ENCODE measurements around the gene SH2D6. TPM values are rescaled to one million over a fixed set of nuclear protein-coding genes. Genes with fewer than 3 reads are reported as not detected.

The SH2D6 gene
- total RNA-seq (1 to 10 TPM; 1.5 to 1.6 TPM), polyA plus RNA-seq (not detected)

- peak within 1 kb of the TSS; percentile 92 to 100 (median 96) for H3K27ac Mint-ChIP-seq
- Histone ChIP-seq H3K27ac (ENCODE audit: low read depth, low read length) (peak within 1 kb of the TSS; percentile 91), H3K9me3 (ENCODE audit: control insufficient read depth in 1 of 2, low read length in 2 of 2) (no peaks in the 10 kb centered on the region), H3K4me1 (ENCODE audit: insufficient read depth, low read length) (peaks cover 34% of the 10 kb centered on the region), H3K4me3 (ENCODE audit: low read length in 2 of 2) (peak within 1 kb of the TSS; percentile 73 to 97), H3K36me3 (ENCODE audit: insufficient read depth, low read length) (no peaks in the 10 kb centered on the region), H3K27me3 (ENCODE audit: insufficient read depth, low read length) (no peaks in the 10 kb centered on the region)
- no peaks in the 10 kb centered on the region for H3K9me3 Mint-ChIP-seq
- intact Hi-C loops (cut with micrococcal nuclease), result loop anchor here (1.0 to 2.0 kb wide), 7 partner anchors 10 to 219 kb away; partner anchors contain the start of genes ELMOD3, GGCX, MAT2A and RETSAT
- peak; percentile 77 to 87 (median 82) for DNase-seq
- H3K4me1 Mint-ChIP-seq, result peaks cover 12 to 29% (median 20%) of the 10 kb centered on the region in 4 donors
- H3K36me3 Mint-ChIP-seq, result peaks cover 0 to 1% of the 10 kb centered on the region in 2 donors
- peak within 1 kb of the TSS; percentile 93 to 99 (median 96) for H3K4me3 Mint-ChIP-seq
- POLR2A ChIA-PET (ENCODE audit: partially characterized antibody), result interaction anchor here (0.7 to 5.1 kb wide), 20 partner anchors 9 to 1023 kb away, joined by 3 to 99 read pairs (median 6); partner anchors contain the start of genes C2orf68, CAPG, ELMOD3 and GGCX
- no peaks in the 10 kb centered on the region for H3K27me3 Mint-ChIP-seq
- CTCF ChIA-PET (ENCODE audit: partially characterized antibody), result interaction anchor here (1.9 to 8.1 kb wide), 7 partner anchors 11 to 219 kb away, joined by 8 to 378 read pairs (median 30); partner anchors contain the start of genes MAT2A, TGOLN2 and VAMP8
Measured at GRCh38 chr2:85418132-85419008, at the start of gene SH2D6. Gene SH2D6, plus strand, starts transcription at chr2:85418714. Its CDS starts 10,752 bp downstream, at chr2:85429466.

GRCh38 chr2:85368921-85369320 lies 49.6 kb upstream of the SH2D6 start:
- Mint-ChIP-seq H3K4me1 (no peaks in the 10 kb centered on the region), H3K4me3 (no peak overlapping the region), H3K36me3 (peaks cover 13 to 31% of the 10 kb centered on the region in 2 donors), H3K27ac (no peak overlapping the region), H3K27me3 (no peaks in the 10 kb centered on the region), H3K9me3 (peaks cover 0 to under 1% (median 0%) of the 10 kb centered on the region in 8 donors)
- ChIA-PET POLR2A (ENCODE audit: partially characterized antibody) (interaction anchor here (0.6 kb wide), 1 partner anchor 42 kb away, joined by 3 read pairs; no protein-coding TSS in a partner anchor), CTCF (ENCODE audit: partially characterized antibody) (no interaction called here)
- Histone ChIP-seq H3K4me3 (ENCODE audit: low read length in 2 of 2) (no peak overlapping the region), H3K27ac (ENCODE audit: low read depth, low read length) (no peak overlapping the region), H3K27me3 (ENCODE audit: insufficient read depth, low read length) (no peaks in the 10 kb centered on the region), H3K9me3 (ENCODE audit: control insufficient read depth in 1 of 2, low read length in 2 of 2) (no peaks in the 10 kb centered on the region), H3K4me1 (ENCODE audit: insufficient read depth, low read length) (no peaks in the 10 kb centered on the region), H3K36me3 (ENCODE audit: insufficient read depth, low read length) (peaks cover 11% of the 10 kb centered on the region)
- DNase-seq, result no peak
- intact Hi-C loops (cut with micrococcal nuclease), result no loop called here

GRCh38 chr2:85369500-85369899 lies 49.0 kb upstream of the SH2D6 start:
- Histone ChIP-seq H3K36me3 (ENCODE audit: insufficient read depth, low read length) (peaks cover 11% of the 10 kb centered on the region), H3K4me1 (ENCODE audit: insufficient read depth, low read length) (no peaks in the 10 kb centered on the region), H3K27ac (ENCODE audit: low read depth, low read length) (no peak overlapping the region), H3K9me3 (ENCODE audit: control insufficient read depth in 1 of 2, low read length in 2 of 2) (no peaks in the 10 kb centered on the region), H3K27me3 (ENCODE audit: insufficient read depth, low read length) (no peaks in the 10 kb centered on the region), H3K4me3 (ENCODE audit: low read length in 2 of 2) (no peak overlapping the region)
- ChIA-PET CTCF (ENCODE audit: partially characterized antibody) (interaction anchor here (1.1 kb wide), 1 partner anchor 70 kb away, joined by 3 read pairs; no protein-coding TSS in a partner anchor), POLR2A (ENCODE audit: partially characterized antibody) (no interaction called here)
- H3K4me1 Mint-ChIP-seq, result no peaks in the 10 kb centered on the region
- H3K4me3 Mint-ChIP-seq, result no peak overlapping the region
- no peaks in the 10 kb centered on the region for H3K27me3 Mint-ChIP-seq
- H3K36me3 Mint-ChIP-seq, result peaks cover 16 to 31% of the 10 kb centered on the region in 2 donors
- intact Hi-C loops (cut with micrococcal nuclease), result no loop called here
- H3K27ac Mint-ChIP-seq, result no peak overlapping the region
- peaks cover 0 to 2% (median 0%) of the 10 kb centered on the region in 8 donors for H3K9me3 Mint-ChIP-seq
- no peak for DNase-seq

- peaks cover 22 to 41% of the 10 kb centered on the region in 2 donors for H3K36me3 Mint-ChIP-seq
- ChIA-PET CTCF (ENCODE audit: partially characterized antibody) (interaction anchor here (0.8 to 2.1 kb wide), 3 partner anchors 8 to 180 kb away, joined by 3 to 6 read pairs (median 3); no protein-coding TSS in a partner anchor), POLR2A (ENCODE audit: partially characterized antibody) (interaction anchor here (0.9 kb wide), 1 partner anchor 45 kb away, joined by 3 read pairs; no protein-coding TSS in a partner anchor)
- peaks cover 0 to 2% (median 0%) of the 10 kb centered on the region in 8 donors for H3K9me3 Mint-ChIP-seq
- Histone ChIP-seq H3K9me3 (ENCODE audit: control insufficient read depth in 1 of 2, low read length in 2 of 2) (no peaks in the 10 kb centered on the region), H3K4me3 (ENCODE audit: low read length in 2 of 2) (no peak overlapping the region), H3K27me3 (ENCODE audit: insufficient read depth, low read length) (no peaks in the 10 kb centered on the region), H3K36me3 (ENCODE audit: insufficient read depth, low read length) (peaks cover 11% of the 10 kb centered on the region), H3K27ac (ENCODE audit: low read depth, low read length) (no peak overlapping the region), H3K4me1 (ENCODE audit: insufficient read depth, low read length) (no peaks in the 10 kb centered on the region)
- no peak overlapping the region for H3K4me3 Mint-ChIP-seq
- H3K27ac Mint-ChIP-seq, result no peak overlapping the region
- no peaks in the 10 kb centered on the region for H3K27me3 Mint-ChIP-seq
- H3K4me1 Mint-ChIP-seq, result peaks cover 0 to 2% (median 0%) of the 10 kb centered on the region in 4 donors
- DNase-seq, result no peak
- intact Hi-C loops (cut with micrococcal nuclease), result no loop called here
Measured at GRCh38 chr2:85371045-85371444, 47.5 kb upstream of the SH2D6 start.

- Mint-ChIP-seq H3K36me3 (peaks cover 52 to 55% of the 10 kb centered on the region in 2 donors), H3K4me1 (peaks cover 0 to 2% (median 0%) of the 10 kb centered on the region in 4 donors), H3K9me3 (peaks cover 0 to 6% (median 0%) of the 10 kb centered on the region in 8 donors), H3K27me3 (no peaks in the 10 kb centered on the region), H3K27ac (peak overlapping the region in 1 of 7 donors; percentile 23), H3K4me3 (no peak overlapping the region)
- no peak for DNase-seq
- Histone ChIP-seq H3K27ac (ENCODE audit: low read depth, low read length) (no peak overlapping the region), H3K27me3 (ENCODE audit: insufficient read depth, low read length) (no peaks in the 10 kb centered on the region), H3K4me3 (ENCODE audit: low read length in 2 of 2) (no peak overlapping the region), H3K9me3 (ENCODE audit: control insufficient read depth in 1 of 2, low read length in 2 of 2) (no peaks in the 10 kb centered on the region), H3K4me1 (ENCODE audit: insufficient read depth, low read length) (no peaks in the 10 kb centered on the region), H3K36me3 (ENCODE audit: insufficient read depth, low read length) (peaks cover 6% of the 10 kb centered on the region)
- ChIA-PET POLR2A (ENCODE audit: partially characterized antibody) (no interaction called here), CTCF (ENCODE audit: partially characterized antibody) (no interaction called here)
- intact Hi-C loops (cut with micrococcal nuclease), result no loop called here
Measured at GRCh38 chr2:85376291-85377065, 42.0 kb upstream of the SH2D6 start.

- H3K4me1 Mint-ChIP-seq, result peaks cover 0 to 2% (median 0%) of the 10 kb centered on the region in 4 donors
- CTCF ChIA-PET (ENCODE audit: partially characterized antibody), result no interaction called here
- H3K36me3 Mint-ChIP-seq, result peaks cover 53 to 55% of the 10 kb centered on the region in 2 donors
- POLR2A ChIA-PET (ENCODE audit: partially characterized antibody), result no interaction called here
- H3K27ac ChIP-seq (ENCODE audit: low read depth, low read length), result no peak overlapping the region
- peak overlapping the region in 1 of 7 donors; percentile 23 for H3K27ac Mint-ChIP-seq
- peaks cover 5% of the 10 kb centered on the region for H3K36me3 ChIP-seq (ENCODE audit: insufficient read depth, low read length)
- H3K27me3 Mint-ChIP-seq, result no peaks in the 10 kb centered on the region
- intact Hi-C loops (cut with micrococcal nuclease), result no loop called here
- H3K9me3 Mint-ChIP-seq, result peaks cover 0 to 6% (median 0%) of the 10 kb centered on the region in 8 donors
- H3K9me3 ChIP-seq (ENCODE audit: control insufficient read depth in 1 of 2, low read length in 2 of 2), result no peaks in the 10 kb centered on the region
- no peaks in the 10 kb centered on the region for H3K27me3 ChIP-seq (ENCODE audit: insufficient read depth, low read length)
- no peak for DNase-seq
- no peak overlapping the region for H3K4me3 Mint-ChIP-seq
- no peaks in the 10 kb centered on the region for H3K4me1 ChIP-seq (ENCODE audit: insufficient read depth, low read length)
- H3K4me3 ChIP-seq (ENCODE audit: low read length in 2 of 2), result no peak overlapping the region
Measured at GRCh38 chr2:85377083-85377482, 41.4 kb upstream of the SH2D6 start.
